Karpas-422 (cell line): ENCODE measurements around the gene ZCCHC17. TPM values are rescaled to one million over a fixed set of nuclear protein-coding genes. Genes with fewer than 3 reads are reported as not detected.
"Not testable (repeated sequence)": the region's sequence is repeated elsewhere in the genome, so short reads cannot be mapped to it uniquely, and the experiment has no call there.

ENCODE experiments used
- DNase-seq: peaks from one replicate; pipeline ENCODE4 v3.0.0-alpha.2; 2015
- H2AFZ ChIP-seq: fragments of 200-600 bp; sonication (generic); 2 replicates; pipeline ENCODE4 v1.6.1; 2014; ENCODE audit warnings: antibody characterized with exemption, low read length, mixed read lengths
- H3K27ac ChIP-seq: fragments of 200-600 bp; sonication (generic); 2 replicates; pipeline ENCODE4 v1.5.1; 2014; ENCODE audit warnings: mild to moderate bottlenecking, low read length, moderate library complexity
- H3K27me3 ChIP-seq: fragments of 200-600 bp; sonication (generic); 2 replicates; pipeline ENCODE4 v1.6.1; 2014; ENCODE audit warnings: low read length, mixed read lengths
- H3K36me3 ChIP-seq: fragments of 200-600 bp; sonication (generic); 2 replicates; pipeline ENCODE4 v1.6.1; 2014; ENCODE audit warnings: low read length, mixed read lengths; ENCODE audit not compliant: insufficient read depth
- H3K4me1 ChIP-seq: fragments of 200-600 bp; sonication (generic); 2 replicates; pipeline ENCODE4 v1.6.1; 2014; ENCODE audit warnings: mild to moderate bottlenecking, low read length, mixed read lengths
- H3K4me2 ChIP-seq: fragments of 200-600 bp; sonication (generic); 2 replicates; pipeline ENCODE4 v1.6.1; 2014; ENCODE audit warnings: low read length, low read depth, mild to moderate bottlenecking; ENCODE audit not compliant: poor library complexity, severe bottlenecking
- H3K4me3 ChIP-seq: fragments of 200-600 bp; sonication (generic); 2 replicates; pipeline ENCODE4 v1.5.1; 2014; ENCODE audit warnings: mild to moderate bottlenecking, antibody characterized with exemption, low read length, mixed read lengths
- H3K79me2 ChIP-seq: fragments of 200-600 bp; sonication (generic); 2 replicates; pipeline ENCODE4 v1.6.1; 2014; ENCODE audit warnings: mild to moderate bottlenecking, low read length, mixed read lengths
- H3K9ac ChIP-seq: fragments of 200-600 bp; sonication (generic); 2 replicates; pipeline ENCODE4 v1.6.0; 2014; ENCODE audit warnings: low read length
- H3K9me2 ChIP-seq: fragments of 200-600 bp; sonication (generic), shearing (Covaris generic); replicated peaks from 2 replicates; pipeline ENCODE4 v1.6.0; 2014; ENCODE audit warnings: mild to moderate bottlenecking, low read length, moderate library complexity; ENCODE audit not compliant: insufficient read depth
- H3K9me3 ChIP-seq: fragments of 300-700, 200-600 bp; sonication (generic); 2 replicates; pipeline ENCODE4 v1.6.1; 2014; ENCODE audit warnings: low read length, mixed read lengths
- H4K20me1 ChIP-seq: fragments of 200-600 bp; sonication (generic); 2 replicates; pipeline ENCODE4 v1.6.1; 2014; ENCODE audit warnings: mild to moderate bottlenecking, antibody characterized with exemption, low read length, low read depth; ENCODE audit not compliant: insufficient read depth
- total RNA-seq: library from RNA; depleted of rRNA; stranded (reverse); fragments of >200 nt; shearing (Covaris generic); gene quantifications from 2 replicates; pipeline ENCODE4 v1.2.3, GENCODE V29; 2014; ENCODE audit warnings: low replicate concordance

The ZCCHC17 gene
- total RNA-seq, 1 experiment from 2014 or later, result 18.5 TPM

DNA sequence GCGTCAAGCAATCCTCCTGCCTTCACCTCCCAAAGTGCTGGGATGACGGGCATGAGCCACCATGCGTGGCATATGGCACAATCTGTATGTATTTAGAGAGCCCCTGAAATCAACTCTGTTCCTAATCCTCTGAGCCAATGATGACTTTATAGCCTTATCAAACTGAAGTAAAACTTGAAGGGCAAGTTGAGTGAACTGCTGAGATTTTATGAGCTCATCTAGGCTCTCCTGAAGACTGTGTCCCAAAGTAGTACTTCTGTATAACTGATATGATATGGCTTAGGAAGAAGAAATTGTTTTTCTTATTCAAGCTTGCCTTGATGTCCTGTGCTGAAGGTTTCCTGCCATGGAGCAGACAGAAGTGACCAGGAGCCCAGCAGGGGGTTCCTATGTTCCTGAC, 33.4 kb upstream of the ZCCHC17 start:
- Histone ChIP-seq H3K4me3 (no peak overlapping the region), H3K79me2 (peaks cover 2% of the 10 kb centered on the region), H3K27ac (no peak overlapping the region), H3K36me3 (peaks cover 51% of the 10 kb centered on the region), H2AFZ (no peak overlapping the region), H3K4me1 (no peaks in the 10 kb centered on the region), H3K9ac (no peak overlapping the region), H3K9me3 (no peaks in the 10 kb centered on the region), H3K27me3 (no peaks in the 10 kb centered on the region), H3K4me2 (no peak overlapping the region), H4K20me1 (no peaks in the 10 kb centered on the region), H3K9me2 (no peaks in the 10 kb centered on the region)
- no peak for DNase-seq

DNA sequence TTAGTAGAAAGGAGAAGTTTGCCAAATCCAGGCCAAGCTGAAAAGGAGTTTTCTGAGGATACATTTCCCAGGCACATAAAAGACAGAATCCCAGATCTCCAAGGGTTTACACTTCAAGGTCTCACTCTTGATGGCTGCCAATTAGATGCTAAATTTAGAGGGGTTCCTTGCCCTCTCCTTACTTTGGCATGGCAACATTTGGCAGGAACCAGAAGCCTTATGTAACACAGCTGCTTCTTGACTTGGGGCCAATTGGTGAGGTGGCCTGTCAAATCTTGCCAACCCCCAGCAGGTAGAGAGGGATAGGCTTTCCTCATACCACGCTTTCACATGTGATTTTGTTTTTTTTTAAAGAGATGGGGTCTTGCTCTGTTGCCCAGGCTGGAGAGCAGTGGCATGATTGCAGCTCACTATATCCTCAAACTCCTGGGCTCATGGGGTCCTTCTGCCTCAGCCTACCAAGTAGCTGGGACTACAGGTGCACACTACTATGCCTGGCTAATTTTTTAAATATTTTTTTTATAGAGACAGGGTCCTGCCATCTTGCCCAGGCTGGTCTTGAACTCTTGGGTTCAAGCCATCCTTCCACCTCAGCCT, 31.9 kb upstream of the ZCCHC17 start:
- Histone ChIP-seq H2AFZ (no peak overlapping the region), H3K4me3 (no peak overlapping the region), H3K36me3 (peaks cover 56% of the 10 kb centered on the region), H3K4me1 (no peaks in the 10 kb centered on the region), H3K79me2 (peaks cover 2% of the 10 kb centered on the region), H3K9ac (no peak overlapping the region), H3K27me3 (no peaks in the 10 kb centered on the region), H4K20me1 (no peaks in the 10 kb centered on the region), H3K27ac (no peak overlapping the region), H3K9me2 (no peaks in the 10 kb centered on the region), H3K9me3 (no peaks in the 10 kb centered on the region), H3K4me2 (no peak overlapping the region)
- no peak for DNase-seq

DNA sequence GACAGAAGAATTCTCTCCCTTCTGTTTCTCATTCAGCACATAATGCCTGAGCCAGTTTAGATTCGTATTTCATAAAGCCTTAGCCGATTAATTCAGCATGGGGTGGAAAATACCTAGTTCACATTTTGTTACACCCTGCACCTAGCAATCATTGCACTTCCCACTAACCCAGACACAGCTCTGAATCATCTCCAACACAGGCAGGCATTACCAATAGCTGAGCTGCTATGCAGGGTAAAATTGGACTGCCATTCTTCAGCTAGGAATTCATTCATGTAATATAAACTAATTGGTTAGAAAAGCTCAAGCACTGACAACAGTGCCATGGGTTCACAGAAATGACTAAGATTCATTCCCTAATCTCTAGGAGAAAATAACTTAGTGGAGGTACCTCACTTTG, 30.3 kb upstream of the ZCCHC17 start:
- DNase-seq, result no peak
- Histone ChIP-seq H3K4me1 (no peaks in the 10 kb centered on the region), H2AFZ (no peak overlapping the region), H3K4me2 (no peak overlapping the region), H3K79me2 (peaks cover 5% of the 10 kb centered on the region), H3K27ac (no peak overlapping the region), H3K27me3 (no peaks in the 10 kb centered on the region), H3K4me3 (no peak overlapping the region), H3K9me2 (no peaks in the 10 kb centered on the region), H3K9ac (no peak overlapping the region), H3K36me3 (peaks cover 65% of the 10 kb centered on the region), H4K20me1 (no peaks in the 10 kb centered on the region), H3K9me3 (no peaks in the 10 kb centered on the region)

DNA sequence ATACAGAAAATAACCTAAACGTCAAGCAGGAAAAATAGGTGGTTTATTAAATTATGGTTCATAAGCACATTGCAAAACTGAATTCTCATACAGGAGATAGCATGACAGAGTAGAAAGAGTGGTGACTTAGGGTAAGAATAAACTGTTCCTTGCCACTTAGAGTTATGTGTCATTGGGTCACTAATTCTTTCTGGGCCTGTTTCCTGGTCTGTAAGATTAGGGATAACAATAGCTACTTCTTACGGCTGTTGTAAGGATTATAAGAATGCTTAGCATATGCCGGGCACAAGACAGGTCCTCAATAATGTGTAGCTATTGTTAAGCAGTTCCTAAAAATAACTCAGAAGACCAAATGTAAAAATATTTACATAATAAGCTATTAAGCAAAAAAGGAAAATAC, 24.5 kb upstream of the ZCCHC17 start:
- H3K9me2 ChIP-seq, result no peaks in the 10 kb centered on the region
- no peaks in the 10 kb centered on the region for H3K9me3 ChIP-seq
- no peak overlapping the region for H2AFZ ChIP-seq
- H3K4me3 ChIP-seq, result no peak overlapping the region
- DNase-seq, result no peak
- peak overlapping the region; percentile 2; the same call in 1 of the 2 replicates for H3K27ac ChIP-seq
- 0 out of 2 replicates have a peak, but pooled peaks cover 3% of the 10 kb centered on the region for H4K20me1 ChIP-seq
- no peak overlapping the region for H3K4me2 ChIP-seq
- peaks cover 18% of the 10 kb centered on the region for H3K4me1 ChIP-seq
- H3K27me3 ChIP-seq, result no peaks in the 10 kb centered on the region
- H3K79me2 ChIP-seq, result peaks cover 50% of the 10 kb centered on the region
- no peak overlapping the region for H3K9ac ChIP-seq
- peaks cover 61% of the 10 kb centered on the region for H3K36me3 ChIP-seq

DNA sequence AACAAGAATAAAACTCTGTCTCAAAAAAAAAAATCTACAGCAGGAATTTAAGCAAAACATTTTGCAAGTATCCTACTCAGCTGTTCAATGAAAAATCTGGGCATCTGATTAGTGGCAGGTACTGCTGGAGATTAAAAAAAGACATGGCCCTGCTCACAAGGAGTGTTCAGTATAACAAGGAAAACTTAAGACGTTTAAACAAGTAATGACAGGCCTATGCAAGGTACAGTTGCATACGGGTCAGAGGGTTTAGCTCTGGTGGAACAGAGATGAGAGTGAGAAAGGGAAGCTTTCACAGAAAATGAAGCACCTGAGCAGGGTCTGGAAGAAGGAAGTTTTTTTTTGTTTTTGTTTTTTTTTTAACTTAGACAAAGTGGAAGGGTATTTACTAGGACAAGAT, 23.2 kb upstream of the ZCCHC17 start:
- H3K4me1 ChIP-seq, result peaks cover 18% of the 10 kb centered on the region
- no peaks in the 10 kb centered on the region for H3K9me2 ChIP-seq
- H3K27ac ChIP-seq, result no peak overlapping the region
- H3K4me3 ChIP-seq, result no peak overlapping the region
- peaks cover 61% of the 10 kb centered on the region for H3K79me2 ChIP-seq
- no peaks in the 10 kb centered on the region for H3K27me3 ChIP-seq
- H3K9ac ChIP-seq, result no peak overlapping the region
- no peaks in the 10 kb centered on the region for H3K9me3 ChIP-seq
- no peak overlapping the region for H2AFZ ChIP-seq
- H3K36me3 ChIP-seq, result peaks cover 70% of the 10 kb centered on the region
- H4K20me1 ChIP-seq, result 0 out of 2 replicates have a peak, but pooled peaks cover 3% of the 10 kb centered on the region
- DNase-seq, result no peak
- no peak overlapping the region for H3K4me2 ChIP-seq

DNA sequence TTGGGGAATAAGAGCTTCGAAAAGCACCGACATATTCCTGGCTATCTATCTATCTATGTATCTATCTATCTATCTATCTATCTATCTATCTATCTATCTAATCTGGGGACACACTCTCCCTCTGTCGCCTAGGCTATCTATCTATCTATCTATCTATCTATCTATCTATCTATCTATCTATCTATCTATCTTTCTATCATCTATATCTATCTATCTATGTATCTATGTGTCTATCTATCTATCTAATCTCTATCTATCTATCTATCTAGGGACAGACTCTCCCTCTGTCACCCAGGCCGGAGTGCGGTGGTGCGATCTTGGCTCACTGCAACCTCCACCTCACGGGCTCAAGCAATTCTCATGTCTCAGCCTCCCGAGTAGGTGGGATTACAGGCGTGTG, 14.4 kb upstream of the ZCCHC17 start:
- DNase-seq, H3K27me3 ChIP-seq, H2AFZ ChIP-seq, H4K20me1 ChIP-seq, H3K9me2 ChIP-seq, H3K9me3 ChIP-seq, H3K4me1 ChIP-seq, H3K4me3 ChIP-seq, H3K27ac ChIP-seq, H3K9ac ChIP-seq, H3K4me2 ChIP-seq: not testable (repeated sequence)
- peaks cover 73% of the 10 kb centered on the region for H3K36me3 ChIP-seq
- peaks cover 54% of the 10 kb centered on the region for H3K79me2 ChIP-seq

DNA sequence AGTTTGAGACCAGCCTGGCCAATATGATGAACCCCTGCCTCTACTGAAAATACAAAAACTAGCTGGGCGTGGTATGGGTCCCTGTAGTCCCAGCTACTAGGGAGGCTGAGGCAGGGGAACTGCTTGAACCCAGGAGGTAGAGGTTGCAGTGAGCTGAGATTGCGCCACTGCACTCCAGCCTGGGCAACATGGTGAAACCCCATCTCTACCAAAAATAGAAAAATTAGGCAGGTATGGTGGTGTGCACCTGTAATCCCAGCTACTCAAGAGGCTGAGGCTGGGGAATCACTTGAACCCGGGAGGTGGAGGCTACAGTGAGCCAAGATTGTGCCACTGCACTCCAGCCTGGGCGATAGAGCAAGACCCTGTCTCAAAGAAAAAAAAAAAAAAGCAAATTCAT, 9.0 kb upstream of the ZCCHC17 start:
- H2AFZ ChIP-seq, H3K27me3 ChIP-seq, H4K20me1 ChIP-seq, DNase-seq, H3K4me3 ChIP-seq, H3K9me2 ChIP-seq, H3K9me3 ChIP-seq, H3K4me1 ChIP-seq, H3K9ac ChIP-seq, H3K4me2 ChIP-seq, H3K27ac ChIP-seq: not testable (repeated sequence)
- peaks cover 42% of the 10 kb centered on the region for H3K79me2 ChIP-seq
- H3K36me3 ChIP-seq, result peaks cover 74% of the 10 kb centered on the region

DNA sequence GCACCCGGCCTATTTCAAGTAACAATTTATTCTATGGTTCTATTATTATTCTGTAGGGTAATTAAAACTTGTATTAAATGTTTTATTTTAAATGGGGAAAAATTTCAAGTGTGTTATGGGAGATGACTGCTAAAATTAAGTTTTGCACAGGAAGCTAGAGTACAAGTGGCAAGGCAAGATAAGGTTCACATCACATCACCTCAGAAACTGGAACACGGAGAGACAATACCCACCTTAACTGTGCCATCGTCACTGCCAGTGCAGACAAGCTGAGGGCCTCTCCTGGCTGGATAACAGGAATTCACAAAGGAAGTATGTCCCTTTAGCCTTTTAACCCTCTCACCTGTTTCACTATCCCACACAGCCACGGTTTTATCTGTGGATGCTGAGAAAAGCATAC, 7.8 kb upstream of the ZCCHC17 start:
- Histone ChIP-seq H3K36me3 (peaks cover 75% of the 10 kb centered on the region), H3K9ac (no peak overlapping the region), H3K9me3 (no peaks in the 10 kb centered on the region), H3K9me2 (no peaks in the 10 kb centered on the region), H2AFZ (no peak overlapping the region), H4K20me1 (0 out of 2 replicates have a peak, but pooled peaks cover 6% of the 10 kb centered on the region), H3K27me3 (no peaks in the 10 kb centered on the region), H3K4me3 (no peak overlapping the region), H3K4me2 (no peak overlapping the region), H3K79me2 (peaks cover 47% of the 10 kb centered on the region), H3K4me1 (no peaks in the 10 kb centered on the region), H3K27ac (no peak overlapping the region)
- DNase-seq, result no peak
